HG03469 (cell line): ENCODE measurements around the gene ATP5F1D.

ENCODE experiments used
- ATAC-seq: cut with Tn5 transposase; IDR thresholded peaks from one replicate; pipeline ENCODE4 v1.9.1; 2021; ENCODE audit warnings: mild to moderate bottlenecking, moderate library complexity, moderate number of reproducible peaks; ENCODE audit not compliant: unreplicated experiment

ATP5F1D gene

DNA sequence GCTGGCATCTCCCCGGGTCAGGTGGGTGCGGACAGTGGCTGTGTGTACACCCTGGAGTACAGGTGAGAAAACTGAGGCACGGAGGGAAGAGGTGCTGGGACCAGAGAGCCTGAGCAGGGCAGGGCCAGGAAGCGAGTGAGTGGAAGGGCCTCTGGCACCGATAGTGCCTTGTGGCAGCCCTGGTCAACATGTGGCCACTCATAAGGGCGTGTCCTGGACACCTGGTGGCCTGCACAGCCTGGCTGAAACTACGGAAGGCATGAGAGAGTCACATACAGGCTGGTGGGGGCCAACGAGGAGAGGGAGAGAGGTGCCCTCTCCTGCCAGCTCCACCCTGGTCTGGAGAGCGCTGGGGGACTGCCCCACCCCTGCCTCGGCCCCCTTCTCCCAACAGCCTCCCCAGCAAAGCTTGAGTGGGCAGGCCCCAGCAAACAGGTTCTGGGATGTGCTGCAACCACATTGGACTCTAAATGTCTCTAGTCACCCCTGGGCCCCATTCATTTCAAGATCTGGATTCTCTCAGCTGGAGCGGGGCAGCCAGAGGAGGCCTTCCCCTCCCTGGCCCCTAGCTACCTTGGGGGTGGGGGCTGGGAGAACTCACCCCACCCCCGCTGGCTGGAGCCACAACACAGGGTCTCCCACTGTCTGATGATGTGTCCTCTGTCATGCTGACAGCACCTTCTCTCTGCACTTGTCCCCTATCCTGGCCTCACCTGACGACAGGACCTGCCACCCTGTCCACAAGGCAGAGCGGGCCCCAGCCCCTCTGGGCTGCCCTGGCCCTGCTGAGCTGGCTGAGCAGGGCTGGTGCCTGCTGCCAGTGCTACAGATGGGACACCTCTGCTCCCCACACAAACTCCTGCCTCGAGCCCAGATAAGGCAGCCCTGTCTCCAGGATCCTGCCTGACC, 9.6 kb upstream of the ATP5F1D start:
- ATAC-seq: no peak

- ATAC-seq: no peak
These were observed 8.9 kb upstream of the ATP5F1D start for GRCh38 chr19:1232652-1233072.

GRCh38 chr19:1233115-1233667, 8.4 kb upstream of the ATP5F1D start:
- ATAC-seq: no peak

DNA sequence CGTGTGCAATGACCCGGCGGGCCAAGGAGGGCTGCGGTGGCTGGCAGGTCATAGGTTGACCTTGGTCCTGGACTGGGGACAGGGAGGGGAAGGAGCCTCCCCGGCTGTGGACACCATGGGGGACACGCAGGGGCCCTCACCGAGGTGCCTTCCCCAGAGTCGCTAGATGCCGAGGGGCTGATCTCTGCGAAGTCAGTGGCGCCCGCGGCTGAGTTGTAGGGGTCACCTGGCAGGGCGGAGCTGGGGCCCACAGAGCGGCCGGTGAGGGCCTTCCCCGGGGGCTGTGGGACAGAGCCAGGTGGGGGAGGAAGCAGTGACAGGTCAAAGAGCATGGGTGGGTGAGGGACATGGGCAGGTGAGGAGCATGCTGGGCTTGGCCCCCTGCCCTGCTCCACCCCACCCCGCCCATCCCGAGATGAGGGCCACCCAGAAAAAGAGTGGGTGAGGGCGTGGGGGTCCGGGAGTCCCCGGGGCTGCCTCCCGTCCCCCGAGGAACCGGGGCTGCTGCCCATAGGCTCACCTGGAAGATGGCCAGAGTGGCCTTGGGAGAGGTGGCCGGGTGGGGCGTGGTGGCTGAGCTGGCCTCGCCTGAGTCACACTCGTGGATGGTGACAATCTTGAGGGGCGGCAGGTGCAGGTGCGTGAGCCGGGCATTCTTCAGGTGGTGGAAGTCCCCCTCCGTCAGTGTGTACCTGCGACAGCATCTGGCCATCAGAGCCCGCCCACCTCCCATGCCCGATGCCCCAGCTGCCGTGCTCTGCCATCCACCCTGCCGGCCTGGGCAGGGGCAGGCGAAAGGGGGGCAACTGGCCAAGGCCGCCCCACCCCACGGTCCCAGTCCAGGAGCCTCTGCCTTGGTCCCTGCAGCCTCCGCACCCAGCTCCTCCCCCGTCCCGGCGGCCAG, 7.2 kb upstream of the ATP5F1D start:
- no peak for ATAC-seq

DNA sequence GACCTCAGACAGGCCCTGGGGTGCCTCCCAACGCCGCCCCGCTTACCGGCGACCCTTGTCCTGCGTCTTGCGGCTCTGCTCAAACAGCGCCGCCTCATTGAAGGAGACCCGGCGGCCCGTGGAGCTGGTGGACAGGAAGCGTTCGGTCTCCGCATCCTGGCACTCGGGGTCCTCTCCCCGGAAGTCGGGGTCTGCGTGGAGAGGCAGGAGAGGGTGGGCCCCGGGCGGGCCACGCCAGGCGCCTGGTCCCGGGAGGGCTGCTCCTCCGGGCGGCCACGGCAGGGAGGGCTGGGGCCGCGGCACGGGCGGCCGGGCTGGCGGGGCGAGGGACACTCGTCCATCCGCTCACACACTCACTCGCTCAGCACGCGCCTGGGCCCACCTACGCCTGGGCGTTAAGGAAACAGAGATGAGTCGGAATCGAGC, 6.6 kb upstream of the ATP5F1D start:
- no peak for ATAC-seq

DNA sequence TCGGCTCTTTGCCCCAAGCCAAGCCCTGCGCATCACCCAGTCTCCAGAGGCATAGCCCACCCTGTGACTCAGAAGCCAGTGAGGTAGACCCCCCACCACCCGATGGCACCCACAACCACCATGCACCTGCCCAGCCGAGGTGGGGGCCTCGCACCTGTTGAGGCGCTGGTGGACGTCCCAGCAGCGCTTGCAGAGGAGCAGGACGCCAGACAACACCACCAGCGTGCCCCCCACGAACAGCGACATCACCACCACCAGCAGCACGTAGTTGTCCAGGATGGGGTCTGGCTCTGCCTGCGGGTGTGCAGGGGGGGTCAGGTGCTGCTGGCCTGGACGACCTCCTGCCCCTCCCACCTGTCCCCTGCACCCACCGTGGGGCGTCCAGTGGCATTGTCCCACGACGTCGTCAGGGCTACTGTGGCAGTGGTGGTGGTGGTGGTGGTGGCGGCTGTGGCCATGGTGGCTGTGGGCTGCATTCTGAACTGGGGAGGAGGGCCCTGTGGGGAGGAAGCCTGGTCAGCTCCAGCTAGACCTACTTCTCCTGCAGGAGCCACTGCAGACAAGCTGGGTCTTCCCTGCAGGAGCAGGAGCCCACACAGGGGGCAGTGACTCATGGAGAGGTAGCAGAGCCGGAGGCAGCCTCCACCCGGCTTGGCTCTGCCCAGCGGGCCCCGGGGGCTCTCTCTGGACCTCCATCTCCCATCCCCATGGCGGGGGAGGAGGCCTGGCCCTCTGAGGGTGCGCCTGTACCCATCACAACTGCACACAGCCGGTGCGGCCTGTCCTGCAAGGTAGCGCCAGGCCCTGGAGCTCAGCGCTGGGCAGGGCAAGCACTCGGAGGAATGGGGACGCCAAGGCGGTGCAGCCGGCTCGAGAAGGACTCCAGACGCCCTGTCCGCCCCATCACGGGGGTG, 5.7 kb upstream of the ATP5F1D start:
- ATAC-seq: no peak

DNA sequence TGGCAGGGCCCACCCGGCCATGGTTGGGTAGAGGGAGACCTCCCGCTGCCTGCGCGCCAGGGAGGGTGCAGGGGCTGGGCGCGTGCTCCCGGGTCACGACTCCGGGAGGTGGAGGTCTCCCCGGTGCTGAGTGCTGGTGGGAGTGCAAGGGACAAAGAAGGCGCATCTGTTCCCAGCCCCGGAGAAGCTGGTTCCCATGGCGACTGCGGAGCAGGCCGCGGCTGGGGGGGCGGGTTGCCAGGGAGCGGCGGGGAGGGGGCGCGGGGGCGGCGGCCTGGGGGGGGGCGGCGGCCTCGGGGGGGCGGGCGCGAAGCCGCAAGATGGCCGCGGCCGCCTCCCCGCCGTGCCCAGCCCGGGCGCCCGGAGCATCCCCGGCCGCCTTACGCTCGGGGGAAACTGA, 5.0 kb upstream of the ATP5F1D start:
- ATAC-seq: no peak

GRCh38 chr19:1237027-1237659, 4.4 kb upstream of the ATP5F1D start:
- ATAC-seq: no peak

DNA sequence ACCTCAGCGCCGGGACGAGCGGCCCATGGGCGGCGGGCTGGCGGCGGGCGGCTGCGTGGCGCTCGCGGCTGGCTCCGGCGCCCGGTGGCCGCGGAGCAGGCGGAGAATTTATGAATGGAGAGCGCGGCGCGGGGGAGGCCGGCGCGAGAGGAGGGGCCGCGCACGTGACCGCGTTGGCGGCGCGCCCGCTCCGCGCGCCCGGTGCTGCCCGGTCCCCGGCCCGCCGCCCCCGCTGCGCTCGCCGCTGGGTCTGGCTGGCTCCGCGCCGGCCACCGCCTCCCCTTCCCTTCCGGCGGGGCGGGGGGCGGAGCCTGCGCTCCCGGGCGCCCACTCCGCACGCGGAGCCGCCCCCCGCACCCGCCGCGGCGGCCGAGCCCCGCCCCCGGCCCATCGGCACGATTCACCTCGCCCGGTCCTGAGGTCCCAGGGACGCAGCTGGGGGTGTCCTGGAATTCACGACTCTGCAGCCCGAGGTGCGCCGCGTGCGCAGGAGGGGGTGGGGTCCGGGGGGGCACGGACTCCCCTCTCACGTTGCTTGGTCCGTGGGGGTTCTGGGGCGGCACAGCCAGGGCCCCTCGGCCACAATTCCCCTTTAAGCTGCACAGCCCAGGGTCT, 3.7 kb upstream of the ATP5F1D start, which contains the start of gene CBARP:
Gene CBARP (minus strand): TSS at position 252 of the 615 bp plus-strand sequence. CDS start 1,905 bp downstream, outside the sequence.
- ATAC-seq: no peak

GRCh38 chr19:1238369-1239303, 2.9 kb upstream of the ATP5F1D start:
- no peak for ATAC-seq

DNA sequence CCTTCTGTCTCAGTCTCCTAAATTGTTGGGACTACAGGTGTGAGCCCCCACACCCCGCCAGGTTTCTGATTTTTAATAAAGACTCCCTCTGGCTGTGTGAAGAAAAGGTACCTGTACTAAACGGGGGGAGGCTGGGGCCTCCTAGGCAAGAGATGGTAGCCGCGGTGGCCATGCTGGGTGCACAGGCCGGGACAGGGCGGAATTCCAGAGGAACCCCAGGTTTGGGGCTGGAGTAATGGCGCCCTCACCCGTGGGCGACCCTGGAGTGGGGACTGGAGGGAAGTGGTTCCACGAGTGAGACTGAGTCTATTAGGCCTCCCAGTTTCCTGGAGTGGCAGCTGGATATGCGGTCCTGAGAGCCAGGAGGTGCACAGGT, 2.1 kb upstream of the ATP5F1D start:
- ATAC-seq: no peak

DNA sequence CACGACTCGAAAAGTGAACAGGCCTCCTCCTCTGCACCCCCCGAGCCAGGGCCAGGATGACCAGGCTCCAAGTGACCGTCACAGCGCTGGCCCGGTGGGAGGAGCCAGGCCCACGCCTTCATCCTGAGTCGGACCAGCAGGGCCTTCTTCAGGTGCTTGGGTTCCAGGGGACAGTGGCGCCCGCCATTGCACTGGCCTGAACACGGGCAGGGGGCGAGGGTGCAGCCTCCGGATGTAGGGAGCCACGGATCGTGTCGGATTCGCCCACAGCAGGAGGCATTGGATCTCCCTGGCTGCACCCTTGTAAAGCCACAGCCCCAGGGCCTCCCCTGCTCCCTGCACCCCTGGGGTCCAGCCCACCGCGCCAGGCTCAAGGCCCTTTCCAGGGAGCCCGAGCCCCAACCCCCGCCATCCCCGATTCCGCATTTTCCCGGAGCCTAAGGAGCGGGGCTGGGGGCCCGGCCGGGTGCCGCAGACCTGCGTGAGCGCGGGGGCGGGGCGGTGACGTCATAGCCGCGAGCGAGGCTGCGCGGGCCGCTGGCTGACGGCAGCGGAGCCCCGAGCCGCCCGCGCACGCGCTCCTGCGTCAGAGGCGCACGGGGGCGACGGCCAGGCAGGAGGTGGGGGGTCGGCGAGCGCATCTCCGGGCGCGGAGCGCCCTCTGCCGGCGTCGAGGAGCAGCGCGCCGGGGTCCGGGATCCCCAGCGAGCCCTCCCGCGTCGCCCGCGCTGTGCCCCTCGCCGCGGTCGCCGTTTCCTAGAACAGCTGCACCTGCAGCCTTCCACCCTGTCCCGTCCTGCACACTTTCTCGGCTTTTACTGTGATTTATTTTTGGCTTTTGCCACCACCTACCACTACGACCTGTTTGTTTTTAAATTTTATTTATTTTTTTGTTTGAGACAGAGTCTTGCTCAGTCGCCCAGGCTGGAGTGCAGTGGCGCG, 1.5 kb upstream of the ATP5F1D start:
- ATAC-seq: no peak

DNA sequence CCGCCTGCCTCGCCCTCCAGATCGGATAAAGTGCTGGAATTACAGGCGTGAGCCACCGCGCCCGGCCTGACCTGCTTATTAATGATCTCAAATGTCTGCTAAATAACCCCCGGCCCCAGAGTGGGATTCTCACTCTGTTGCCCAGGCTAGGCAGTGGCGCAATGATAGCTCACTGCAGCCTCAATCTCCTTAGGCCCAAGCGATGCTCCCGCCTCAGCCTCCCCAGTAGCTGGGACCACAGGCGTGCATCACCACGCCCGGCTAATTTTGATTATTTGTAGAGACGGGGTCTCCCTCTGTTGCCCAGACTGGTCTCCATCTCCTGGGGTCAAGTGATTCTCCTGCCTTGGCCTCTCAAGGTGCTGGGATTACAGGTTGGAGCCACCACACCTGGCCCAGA, 626 bp upstream of the ATP5F1D start:
- ATAC-seq: no peak

GRCh38 chr19:1243768-1244692, 2.5 kb downstream of the ATP5F1D start:
- ATAC-seq: no peak

DNA sequence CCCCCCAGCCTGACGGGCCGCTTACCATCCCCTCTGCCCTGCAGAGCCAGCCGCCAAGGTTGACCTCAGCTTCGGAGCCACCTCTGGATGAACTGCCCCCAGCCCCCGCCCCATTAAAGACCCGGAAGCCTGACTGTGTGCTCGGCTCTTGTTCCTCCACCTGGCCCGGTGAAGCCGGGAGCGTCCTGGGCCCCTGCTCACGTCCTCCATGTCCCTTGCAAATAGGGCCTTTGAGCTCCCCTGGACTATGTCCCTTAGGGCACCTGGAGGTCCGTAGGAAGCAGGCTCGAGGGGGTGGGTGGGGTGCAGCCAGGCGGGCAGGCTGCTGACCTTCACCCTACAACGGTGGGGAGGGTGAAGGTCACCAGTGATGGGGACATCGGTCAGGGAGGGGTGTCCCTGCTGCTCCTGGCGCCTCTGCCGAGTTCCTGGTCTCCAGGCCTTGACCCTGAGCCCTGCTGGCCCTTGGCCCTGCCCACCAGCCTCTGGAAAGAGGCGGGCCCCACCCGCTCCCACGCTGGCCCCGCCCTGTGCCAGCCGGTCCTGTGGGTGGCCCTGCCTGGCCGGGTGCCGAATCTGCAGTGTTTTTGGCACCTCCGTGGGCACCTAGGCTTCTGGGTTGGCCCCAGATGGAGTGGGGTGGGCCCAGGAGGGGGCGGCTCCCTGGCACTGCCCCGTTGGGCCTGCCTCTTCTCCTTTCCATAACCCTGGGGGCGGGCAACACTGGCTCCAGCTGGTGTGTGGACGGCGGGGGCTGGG, 3.3 kb downstream of the ATP5F1D start:
- no peak for ATAC-seq
